CD4-positive, alpha-beta T cell treated with Interferon gamma for 1 hour (primary cell): Measurements from ENCODE around the gene CCDC179.

ENCODE experiments used
- DNase-seq: peaks from one replicate; pipeline ENCODE4 v3.0.0-alpha.2; 2020

Gene CCDC179

GRCh38 chr11:22807855-22808570, 52.3 kb downstream of the CCDC179 start:
- DNase-seq: no peak

GRCh38 chr11:22807391-22807790, 52.9 kb downstream of the CCDC179 start:
- no peak for DNase-seq

GRCh38 chr11:22802861-22803260, 57.4 kb downstream of the CCDC179 start:
- DNase-seq: no peak

- DNase-seq: no peak
These were observed 59.8 kb downstream of the CCDC179 start for GRCh38 chr11:22800482-22800881.

- DNase-seq: no peak
These were observed 61.4 kb downstream of the CCDC179 start for GRCh38 chr11:22798901-22799300.

- DNase-seq: no peak
These were observed 63.2 kb downstream of the CCDC179 start for GRCh38 chr11:22797047-22797446.
